Measurements from ENCODE around the gene CERS6. TPM values are rescaled to one million over a fixed set of nuclear protein-coding genes. Genes with fewer than 3 reads are reported as not detected.

The CERS6 gene
- total RNA-seq, 1 donor from 2014 or later: 66.5 TPM

- Mint-ChIP-seq H3K27me3 (ENCODE audit: low read depth) (no peaks in the 10 kb centered on the region), H3K27ac (no peak overlapping the region), H3K36me3 (no peaks in the 10 kb centered on the region), H3K4me1 (peaks cover 18% of the 10 kb centered on the region), H3K9me3 (no peaks in the 10 kb centered on the region), H3K4me3 (no peak overlapping the region)
- TF ChIP-seq CTCF (IDR thresholded peaks at IDR 0.05; ENCODE audit: unreplicated experiment): no peak
- DNase-seq (ENCODE audit: low spot score in 2 of 2, unreplicated experiment in 2 of 2): no peak
Measured at GRCh38 chr2:168797286-168797655, 341.2 kb downstream of the CERS6 start.

GRCh38 chr2:168798076-168798887, 342.2 kb downstream of the CERS6 start:
- H3K36me3 Mint-ChIP-seq: no peaks in the 10 kb centered on the region
- DNase-seq (ENCODE audit: low spot score in 2 of 2, unreplicated experiment in 2 of 2): no peak
- peak overlapping the region; percentile 0 for H3K27ac Mint-ChIP-seq
- H3K27me3 Mint-ChIP-seq (ENCODE audit: low read depth): no peaks in the 10 kb centered on the region
- TF ChIP-seq CTCF (IDR thresholded peaks at IDR 0.05; ENCODE audit: unreplicated experiment): no peak
- H3K4me3 Mint-ChIP-seq: no peak overlapping the region
- H3K4me1 Mint-ChIP-seq: peaks cover 28% of the 10 kb centered on the region
- no peaks in the 10 kb centered on the region for H3K9me3 Mint-ChIP-seq

- TF ChIP-seq CTCF (IDR thresholded peaks at IDR 0.05; ENCODE audit: unreplicated experiment): no peak
- no peak for DNase-seq (ENCODE audit: low spot score in 2 of 2, unreplicated experiment in 2 of 2)
- Mint-ChIP-seq H3K27ac (no peak overlapping the region), H3K9me3 (no peaks in the 10 kb centered on the region), H3K4me3 (no peak overlapping the region), H3K4me1 (peaks cover 33% of the 10 kb centered on the region), H3K27me3 (ENCODE audit: low read depth) (no peaks in the 10 kb centered on the region), H3K36me3 (no peaks in the 10 kb centered on the region)
Measured at GRCh38 chr2:168798888-168799410, 342.9 kb downstream of the CERS6 start.

- no peaks in the 10 kb centered on the region for H3K9me3 Mint-ChIP-seq
- no peak overlapping the region for H3K27ac Mint-ChIP-seq
- no peaks in the 10 kb centered on the region for H3K36me3 Mint-ChIP-seq
- TF ChIP-seq CTCF (IDR thresholded peaks at IDR 0.05; ENCODE audit: unreplicated experiment): no peak
- H3K4me1 Mint-ChIP-seq: peaks cover 38% of the 10 kb centered on the region
- DNase-seq (ENCODE audit: low spot score in 2 of 2, unreplicated experiment in 2 of 2): no peak
- H3K4me3 Mint-ChIP-seq: no peak overlapping the region
- H3K27me3 Mint-ChIP-seq (ENCODE audit: low read depth): no peaks in the 10 kb centered on the region
Measured at GRCh38 chr2:168801471-168801870, 345.4 kb downstream of the CERS6 start.

GRCh38 chr2:168801961-168802858, 346.1 kb downstream of the CERS6 start, which contains the start of gene NOSTRIN:
Gene NOSTRIN (plus strand): TSS chr2:168802637. CDS start chr2:168802647, 10 bp downstream.
- Mint-ChIP-seq H3K9me3 (no peaks in the 10 kb centered on the region), H3K27me3 (ENCODE audit: low read depth) (no peaks in the 10 kb centered on the region), H3K36me3 (no peaks in the 10 kb centered on the region), H3K27ac (peak within 1 kb of the TSS; percentile 74), H3K4me3 (no peak within 1 kb of the TSS), H3K4me1 (peaks cover 38% of the 10 kb centered on the region)
- DNase-seq (ENCODE audit: low spot score in 2 of 2, unreplicated experiment in 2 of 2): no peak
- TF ChIP-seq CTCF (IDR thresholded peaks at IDR 0.05; ENCODE audit: unreplicated experiment): no peak
